Measurements from ENCODE around the gene RASA3.

RASA3 gene

GRCh38 chr13:114147803-114148520 is 15.5 kb upstream of the RASA3 start:
- H3F3A ChIP-seq (ENCODE audit: low read depth) = peaks cover 6% of the 10 kb centered on the region
- peaks cover 91% of the 10 kb centered on the region for H3K4me1 ChIP-seq (ENCODE audit: insufficient read depth, low read length, poor library complexity, severe bottlenecking)
- no peaks in the 10 kb centered on the region for H3K9me2 ChIP-seq (replicated peaks; ENCODE audit: low read depth, low read length)
- H4K20me1 ChIP-seq (ENCODE audit: insufficient read depth, low read length, poor library complexity, severe bottlenecking) = no peaks in the 10 kb centered on the region
- peak overlapping the region; percentile 80 for H2AFZ ChIP-seq (ENCODE audit: low read length)
- H3K4me3 ChIP-seq (ENCODE audit: low read length, poor library complexity, severe bottlenecking) = peak overlapping the region; percentile 52
- TF ChIP-seq CTCF (conservative IDR thresholded peaks at IDR 0.05; ENCODE audit: low read length) = no peak
- TF ChIP-seq EZH2phosphoT487 (IDR thresholded peaks at IDR 0.05; ENCODE audit: borderline replicate concordance) = no peak
- H3K36me3 ChIP-seq (ENCODE audit: insufficient read depth, low read length) = no peaks in the 10 kb centered on the region
- H3K9ac ChIP-seq (ENCODE audit: low read depth, low read length, poor library complexity, severe bottlenecking) = peak overlapping the region; percentile 67
- no peaks in the 10 kb centered on the region for H3K9me3 ChIP-seq (ENCODE audit: insufficient read depth, low read depth, low read length)
- H3K27me3 ChIP-seq (ENCODE audit: insufficient read depth, low read length, poor library complexity, severe bottlenecking) = no peaks in the 10 kb centered on the region
- H3K79me2 ChIP-seq (ENCODE audit: insufficient read depth, low read length) = no peaks in the 10 kb centered on the region
- H3K4me2 ChIP-seq (ENCODE audit: low read depth, low read length, poor library complexity, severe bottlenecking) = peak overlapping the region; percentile 77

GRCh38 chr13:114146629-114147028 is 14.2 kb upstream of the RASA3 start:
- Histone ChIP-seq H3K36me3 (ENCODE audit: insufficient read depth, low read length) (no peaks in the 10 kb centered on the region), H3K27me3 (ENCODE audit: insufficient read depth, low read length, poor library complexity, severe bottlenecking) (no peaks in the 10 kb centered on the region), H3K9me2 (replicated peaks; ENCODE audit: low read depth, low read length) (no peaks in the 10 kb centered on the region), H4K20me1 (ENCODE audit: insufficient read depth, low read length, poor library complexity, severe bottlenecking) (no peaks in the 10 kb centered on the region), H2AFZ (ENCODE audit: low read length) (no peak overlapping the region), H3K9ac (ENCODE audit: low read depth, low read length, poor library complexity, severe bottlenecking) (peak overlapping the region; percentile 54), H3K4me1 (ENCODE audit: insufficient read depth, low read length, poor library complexity, severe bottlenecking) (peaks cover 91% of the 10 kb centered on the region), H3K79me2 (ENCODE audit: insufficient read depth, low read length) (no peaks in the 10 kb centered on the region), H3K4me3 (ENCODE audit: low read length, poor library complexity, severe bottlenecking) (no peak overlapping the region), H3F3A (ENCODE audit: low read depth) (peaks cover 6% of the 10 kb centered on the region), H3K9me3 (ENCODE audit: insufficient read depth, low read depth, low read length) (no peaks in the 10 kb centered on the region), H3K4me2 (ENCODE audit: low read depth, low read length, poor library complexity, severe bottlenecking) (no peak overlapping the region)
- TF ChIP-seq EZH2phosphoT487 (IDR thresholded peaks at IDR 0.05; ENCODE audit: borderline replicate concordance) (no peak), CTCF (conservative IDR thresholded peaks at IDR 0.05; ENCODE audit: low read length) (peak; percentile 53)

- H3K9me2 ChIP-seq (replicated peaks; ENCODE audit: low read depth, low read length) = no peaks in the 10 kb centered on the region
- peaks cover 6% of the 10 kb centered on the region for H3F3A ChIP-seq (ENCODE audit: low read depth)
- no peaks in the 10 kb centered on the region for H3K36me3 ChIP-seq (ENCODE audit: insufficient read depth, low read length)
- H3K4me2 ChIP-seq (ENCODE audit: low read depth, low read length, poor library complexity, severe bottlenecking) = no peak overlapping the region
- no peaks in the 10 kb centered on the region for H3K27me3 ChIP-seq (ENCODE audit: insufficient read depth, low read length, poor library complexity, severe bottlenecking)
- H3K9ac ChIP-seq (ENCODE audit: low read depth, low read length, poor library complexity, severe bottlenecking) = peak overlapping the region; percentile 54
- H2AFZ ChIP-seq (ENCODE audit: low read length) = no peak overlapping the region
- no peaks in the 10 kb centered on the region for H3K9me3 ChIP-seq (ENCODE audit: insufficient read depth, low read depth, low read length)
- H3K4me1 ChIP-seq (ENCODE audit: insufficient read depth, low read length, poor library complexity, severe bottlenecking) = peaks cover 90% of the 10 kb centered on the region
- no peaks in the 10 kb centered on the region for H4K20me1 ChIP-seq (ENCODE audit: insufficient read depth, low read length, poor library complexity, severe bottlenecking)
- H3K4me3 ChIP-seq (ENCODE audit: low read length, poor library complexity, severe bottlenecking) = no peak overlapping the region
- H3K79me2 ChIP-seq (ENCODE audit: insufficient read depth, low read length) = no peaks in the 10 kb centered on the region
- TF ChIP-seq CTCF (conservative IDR thresholded peaks at IDR 0.05; ENCODE audit: low read length) (no peak), EZH2phosphoT487 (IDR thresholded peaks at IDR 0.05; ENCODE audit: borderline replicate concordance) (no peak)
Measured at GRCh38 chr13:114146173-114146572, 13.8 kb upstream of the RASA3 start.
